H1 (cell line): ENCODE data around the gene NXN. TPM values are rescaled to one million over a fixed set of nuclear protein-coding genes. Genes with fewer than 3 reads are reported as not detected.

ENCODE experiments used
- GTF2F1 ChIP-seq: IDR thresholded peaks from 2 replicates; pipeline ENCODE4 v1.6.1; 2012; ENCODE audit warnings: low read depth, low read length, improper control_type of control experiment, borderline replicate concordance
- polyA plus RNA-seq, 7 experiments: library from polyadenylated mRNA; depleted of rRNA in 3 of 7; stranded (reverse) in 5 of 7; unstranded in 2 of 7; fragments of >200 nt in 5 of 7; fragments of 200-250 nt in 2 of 7; gene quantifications; 1 replicate in 5 of 7; 2 replicates in 1 of 7; 4 replicates in 1 of 7; pipeline versions ENCODE4 v1.2.1 to v1.2.3, GENCODE V29; 2011 to 2013; ENCODE audit warnings: missing spikeins in 2 of 7, mixed read lengths in 2 of 7
- total RNA-seq: library from RNA; stranded (reverse); fragmentation: NEBNext Ultra II Directional; extraction: Animal tissue kit (Norgen Biotek cat#: 25700); gene quantifications from 2 replicates; pipeline ENCODE4 v1.2.1, GENCODE V29; 2021
- TF ChIP-seq, protein P1 (sequence below): IDR thresholded peaks from 2 replicates; pipeline ENCODE4 v1.6.1; 2012; ENCODE audit warnings: low read length, inconsistent platforms

Gene NXN
- total and polyA plus RNA-seq, 2 of the 8 experiments (the other 6 are each of a cell fraction or from before 2014, with no cell fraction given): 94.1 to 107 TPM

GRCh38 chr17:806781-807522, 172.6 kb downstream of the NXN start (continued):
- TF ChIP-seq, protein P1, sequence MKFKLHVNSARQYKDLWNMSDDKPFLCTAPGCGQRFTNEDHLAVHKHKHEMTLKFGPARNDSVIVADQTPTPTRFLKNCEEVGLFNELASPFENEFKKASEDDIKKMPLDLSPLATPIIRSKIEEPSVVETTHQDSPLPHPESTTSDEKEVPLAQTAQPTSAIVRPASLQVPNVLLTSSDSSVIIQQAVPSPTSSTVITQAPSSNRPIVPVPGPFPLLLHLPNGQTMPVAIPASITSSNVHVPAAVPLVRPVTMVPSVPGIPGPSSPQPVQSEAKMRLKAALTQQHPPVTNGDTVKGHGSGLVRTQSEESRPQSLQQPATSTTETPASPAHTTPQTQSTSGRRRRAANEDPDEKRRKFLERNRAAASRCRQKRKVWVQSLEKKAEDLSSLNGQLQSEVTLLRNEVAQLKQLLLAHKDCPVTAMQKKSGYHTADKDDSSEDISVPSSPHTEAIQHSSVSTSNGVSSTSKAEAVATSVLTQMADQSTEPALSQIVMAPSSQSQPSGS: no peak
- no peak for TF ChIP-seq GTF2F1
- TF ChIP-seq, all 59 proteins: peak for 0
